ENCODE results near the gene MPZL2. TPM values are rescaled to one million over a fixed set of nuclear protein-coding genes. Genes with fewer than 3 reads are reported as not detected.
A peak's percentile ranks its signal among the peaks of the same experiment; 100 is the strongest.

Gene MPZL2
- total and polyA plus RNA-seq, 2 donors, result 44.2 to 62.8 TPM

DNA sequence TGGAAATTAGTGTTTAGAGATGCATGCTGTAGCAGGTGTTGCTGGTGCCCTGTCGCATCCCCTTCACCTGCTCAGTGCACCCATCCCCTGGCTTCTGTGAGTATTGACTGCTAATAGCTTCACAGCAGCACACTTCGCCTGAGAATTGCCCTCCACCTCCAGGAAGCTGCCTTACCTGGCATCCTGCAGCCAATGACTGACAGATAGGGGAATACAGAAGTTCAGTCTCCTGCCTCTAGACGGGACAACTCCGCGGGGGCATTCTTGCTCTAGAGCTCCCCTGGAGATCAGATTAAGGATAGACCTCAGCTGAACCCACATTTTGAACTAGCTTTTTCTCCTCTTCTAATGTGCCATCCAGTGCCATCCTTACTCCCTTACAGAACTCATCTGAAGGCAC, 31.1 kb upstream of the MPZL2 start:
- no peaks in the 10 kb centered on the region for H3K4me1 ChIP-seq (ENCODE audit: insufficient read depth)
- no peak overlapping the region for H3K4me3 ChIP-seq (ENCODE audit: low read depth, low read length)
- 46% methylated on average over 5 of the region's 5 CpGs for WGBS
- no peak for DNase-seq (ENCODE audit: extremely low spot score)
- H3K36me3 ChIP-seq (ENCODE audit: insufficient read depth), result no peaks in the 10 kb centered on the region
- H3K27ac ChIP-seq (ENCODE audit: low read depth), result no peak overlapping the region

DNA sequence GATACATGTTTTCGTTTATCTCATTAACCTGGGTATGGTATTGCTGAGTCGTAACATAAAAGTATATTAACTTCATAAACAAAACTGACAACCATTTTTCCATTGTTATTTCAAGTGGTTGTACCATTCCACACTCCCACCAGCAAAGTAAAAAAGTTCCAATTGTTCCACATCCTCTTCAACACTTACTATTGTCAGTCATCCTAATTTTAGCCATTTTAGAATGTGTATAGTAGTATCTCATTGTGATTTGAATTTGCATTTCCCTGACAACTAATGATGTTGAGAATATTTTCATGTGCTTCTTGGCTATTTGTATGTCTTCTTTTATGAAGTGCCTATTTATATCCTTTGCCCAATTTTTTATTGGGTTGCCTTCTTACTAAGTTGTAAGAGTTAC, 30.0 kb upstream of the MPZL2 start:
- H3K4me3 ChIP-seq (ENCODE audit: low read depth, low read length), result no peak overlapping the region
- no peaks in the 10 kb centered on the region for H3K36me3 ChIP-seq (ENCODE audit: insufficient read depth)
- DNase-seq (ENCODE audit: extremely low spot score), result no peak
- no peaks in the 10 kb centered on the region for H3K4me1 ChIP-seq (ENCODE audit: insufficient read depth)
- no peak overlapping the region for H3K27ac ChIP-seq (ENCODE audit: low read depth)
- WGBS, result 86% methylated on average over 2 of the region's 2 CpGs

DNA sequence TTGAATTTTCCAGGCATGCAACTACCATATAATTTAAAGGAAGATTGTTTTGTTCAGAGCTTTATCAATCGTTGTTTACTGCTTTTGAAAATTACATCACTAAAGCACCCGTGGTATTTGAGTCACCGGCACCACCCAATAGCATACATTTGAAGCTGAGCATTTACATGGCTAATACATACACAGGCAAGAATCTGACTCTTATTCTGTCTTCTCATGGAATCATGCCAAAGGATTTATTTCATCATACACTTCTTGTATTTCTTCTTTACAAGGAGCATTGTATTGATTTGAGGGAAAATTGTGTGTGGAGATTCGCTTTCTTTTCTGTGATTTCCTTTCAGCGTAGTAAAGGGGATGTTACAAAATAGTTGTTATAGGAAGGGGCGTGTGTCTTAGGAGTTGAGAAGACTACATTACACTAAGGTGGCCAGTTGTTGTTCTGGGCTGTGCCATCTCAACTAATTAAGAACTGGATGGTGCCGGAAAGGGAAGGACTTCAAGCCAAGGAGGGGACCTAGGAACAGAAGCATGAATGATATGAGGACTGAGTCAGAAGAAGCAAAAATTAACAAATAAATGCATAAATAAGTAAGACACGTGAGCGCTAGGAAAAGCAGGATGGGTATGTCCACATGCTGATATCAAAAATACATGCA, 27.5 kb upstream of the MPZL2 start:
- H3K36me3 ChIP-seq (ENCODE audit: insufficient read depth), result no peaks in the 10 kb centered on the region
- 73% methylated on average over 9 of the region's 9 CpGs for WGBS
- H3K4me3 ChIP-seq (ENCODE audit: low read depth, low read length), result no peak overlapping the region
- no peaks in the 10 kb centered on the region for H3K4me1 ChIP-seq (ENCODE audit: insufficient read depth)
- no peak overlapping the region for H3K27ac ChIP-seq (ENCODE audit: low read depth)
- no peak for DNase-seq (ENCODE audit: extremely low spot score)

DNA sequence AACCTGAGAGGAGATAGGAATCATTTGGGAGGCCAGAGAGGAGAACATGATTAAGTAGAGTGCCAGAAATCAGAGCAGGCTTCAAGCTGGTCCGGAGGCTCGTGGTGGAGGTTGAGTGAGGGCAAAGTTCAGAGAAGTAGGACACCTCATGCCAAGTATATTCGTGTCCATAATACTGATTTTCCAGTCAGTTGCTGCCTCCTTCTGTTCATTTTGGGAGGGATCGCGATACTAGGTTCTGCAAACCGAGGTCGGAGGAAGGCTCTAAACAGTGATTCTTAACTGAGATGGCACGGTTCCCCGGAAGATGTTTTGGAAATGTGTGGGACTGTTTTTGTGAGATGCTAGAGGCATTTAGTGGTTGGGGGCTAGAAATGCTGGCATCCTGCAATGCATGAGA, 26.8 kb upstream of the MPZL2 start:
- 26% methylated on average over 9 of the region's 9 CpGs for WGBS
- DNase-seq (ENCODE audit: extremely low spot score), result no peak

DNA sequence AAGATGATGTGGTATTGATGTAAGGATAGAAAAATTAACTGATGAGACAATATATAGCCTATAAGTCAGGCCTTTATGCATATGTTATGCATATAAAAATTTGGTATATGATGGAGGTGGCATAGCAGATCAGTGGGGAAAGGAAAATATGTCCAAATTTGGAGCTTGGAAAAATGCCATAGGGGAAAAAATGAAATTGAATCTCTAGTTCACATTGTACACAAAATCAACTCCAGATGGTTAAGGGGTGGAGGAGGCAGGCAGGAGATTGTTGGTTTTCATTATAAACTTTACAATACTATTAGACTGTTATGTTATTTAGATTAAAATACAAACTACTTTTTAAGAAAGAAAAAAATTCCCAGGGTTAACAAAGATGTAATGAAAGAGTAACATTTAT, 25.3 kb upstream of the MPZL2 start:
- no peak for DNase-seq (ENCODE audit: extremely low spot score)

More for the DNA sequence above, 26.8 kb upstream of the MPZL2 start:
- Histone ChIP-seq H3K27ac (ENCODE audit: low read depth) (no peak overlapping the region), H3K36me3 (ENCODE audit: insufficient read depth) (no peaks in the 10 kb centered on the region), H3K4me1 (ENCODE audit: insufficient read depth) (no peaks in the 10 kb centered on the region), H3K4me3 (ENCODE audit: low read depth, low read length) (no peak overlapping the region)

DNA sequence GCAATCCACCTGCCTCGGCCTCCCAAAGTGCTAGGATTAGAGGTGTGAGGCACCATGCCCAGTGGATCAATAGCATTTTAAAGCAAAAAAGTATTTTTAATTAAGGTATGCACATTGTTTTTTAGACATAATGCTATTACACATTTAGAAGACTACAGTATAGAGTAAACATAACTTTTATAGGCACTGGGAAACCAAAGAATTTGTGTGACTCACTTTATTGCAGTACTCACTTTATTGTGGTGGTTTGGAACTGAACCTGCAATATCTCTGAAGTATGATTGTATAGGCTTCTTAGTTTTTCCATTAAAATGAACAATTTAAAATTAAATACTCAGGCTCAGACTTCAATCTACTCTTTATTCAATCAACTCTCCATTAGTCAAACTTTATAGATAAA, 22.9 kb upstream of the MPZL2 start:
- no peaks in the 10 kb centered on the region for H3K4me1 ChIP-seq (ENCODE audit: insufficient read depth)
- no peaks in the 10 kb centered on the region for H3K36me3 ChIP-seq (ENCODE audit: insufficient read depth)
- WGBS, result 73% methylated on average over 1 of the region's 1 CpG
- no peak for DNase-seq (ENCODE audit: extremely low spot score)
- no peak overlapping the region for H3K27ac ChIP-seq (ENCODE audit: low read depth)
- H3K4me3 ChIP-seq (ENCODE audit: low read depth, low read length), result no peak overlapping the region

More for the DNA sequence above, 25.3 kb upstream of the MPZL2 start:
- H3K4me1 ChIP-seq (ENCODE audit: insufficient read depth), result no peaks in the 10 kb centered on the region
- H3K4me3 ChIP-seq (ENCODE audit: low read depth, low read length), result no peak overlapping the region
- no peaks in the 10 kb centered on the region for H3K36me3 ChIP-seq (ENCODE audit: insufficient read depth)
- H3K27ac ChIP-seq (ENCODE audit: low read depth), result no peak overlapping the region

DNA sequence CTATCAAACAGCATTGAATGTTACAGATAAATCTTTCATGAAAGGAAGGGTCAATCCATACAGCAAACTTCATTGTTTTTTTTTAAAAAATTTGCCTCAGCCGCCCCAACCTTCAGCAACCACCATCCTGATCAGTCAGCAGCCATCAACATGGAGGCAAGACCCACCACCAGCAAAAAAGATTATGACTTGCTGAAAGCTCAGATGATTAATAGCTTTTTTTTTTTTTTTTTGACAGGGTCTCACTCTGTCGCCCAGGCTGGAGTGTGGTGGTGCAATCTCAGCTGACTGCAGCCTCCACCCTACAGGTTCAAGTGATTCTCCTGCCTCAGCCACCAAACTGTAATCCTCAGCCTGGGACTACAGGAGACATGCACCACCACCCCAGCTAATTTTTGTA, 22.4 kb upstream of the MPZL2 start:
- H3K27ac ChIP-seq (ENCODE audit: low read depth), result no peak overlapping the region
- DNase-seq (ENCODE audit: extremely low spot score), result no peak
- no peaks in the 10 kb centered on the region for H3K36me3 ChIP-seq (ENCODE audit: insufficient read depth)
- WGBS, result 71% methylated on average over 2 of the region's 2 CpGs
- no peaks in the 10 kb centered on the region for H3K4me1 ChIP-seq (ENCODE audit: insufficient read depth)
- no peak overlapping the region for H3K4me3 ChIP-seq (ENCODE audit: low read depth, low read length)

DNA sequence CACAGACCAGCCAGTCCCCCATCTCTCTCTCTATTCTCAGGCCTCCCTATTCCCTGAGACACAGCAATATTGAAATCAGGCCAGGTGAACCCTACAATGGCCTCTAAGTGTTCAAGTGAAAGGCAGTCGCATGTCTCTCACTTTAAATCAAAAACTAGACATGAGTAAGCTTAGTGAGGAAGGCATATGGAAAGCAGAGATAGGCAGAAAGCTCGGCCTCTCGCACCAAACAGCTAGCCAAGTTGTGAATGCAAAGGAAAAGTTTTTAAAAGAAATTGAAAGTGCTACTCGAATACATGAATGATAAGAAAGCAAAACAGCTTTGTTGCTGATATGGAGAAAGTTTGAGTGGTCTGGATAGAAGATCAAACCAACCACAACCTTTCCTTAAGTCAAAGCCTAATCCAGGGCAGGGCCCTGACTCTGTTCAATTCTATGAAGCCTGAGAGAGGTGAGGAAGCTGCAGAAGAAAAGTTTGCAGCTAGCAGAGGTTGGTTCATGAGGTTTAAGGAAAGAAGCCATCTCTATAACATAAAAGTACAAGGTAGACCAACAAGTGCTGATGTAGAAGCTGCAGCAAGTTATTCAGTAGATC, 19.8 kb upstream of the MPZL2 start:
- DNase-seq (ENCODE audit: extremely low spot score), result no peak
- Histone ChIP-seq H3K4me1 (ENCODE audit: insufficient read depth) (no peaks in the 10 kb centered on the region), H3K36me3 (ENCODE audit: insufficient read depth) (no peaks in the 10 kb centered on the region), H3K27ac (ENCODE audit: low read depth) (no peak overlapping the region), H3K4me3 (ENCODE audit: low read depth, low read length) (no peak overlapping the region)
- 59% methylated on average over 4 of the region's 4 CpGs for WGBS

DNA sequence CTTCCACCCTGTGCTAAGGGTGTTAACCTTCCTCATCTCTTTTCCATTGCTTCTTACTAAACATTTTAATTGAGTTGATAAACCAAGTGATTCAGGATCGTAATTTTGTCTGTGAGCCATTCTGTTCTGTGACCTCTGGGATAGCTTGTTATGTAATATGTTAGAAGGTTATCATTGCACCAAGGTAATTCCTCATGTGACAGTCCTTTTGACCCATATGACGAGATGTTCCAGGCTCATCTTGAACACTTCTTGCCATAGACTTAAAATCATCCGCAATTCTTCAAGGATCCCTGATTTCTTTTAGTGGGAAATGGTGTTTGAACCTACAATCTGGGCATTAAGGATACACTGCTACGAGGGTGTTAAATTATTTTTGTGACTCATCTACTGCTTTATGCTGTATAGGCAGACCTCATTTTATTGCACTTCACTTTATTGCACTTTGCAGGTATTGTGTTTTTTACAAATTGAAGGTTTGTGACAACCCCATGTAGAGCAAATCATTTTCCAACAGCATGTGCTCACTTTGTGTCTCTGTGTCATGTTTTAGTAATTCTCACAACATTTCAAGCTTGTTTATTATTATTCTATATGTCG, 19.0 kb upstream of the MPZL2 start:
- no peaks in the 10 kb centered on the region for H3K4me1 ChIP-seq (ENCODE audit: insufficient read depth)
- DNase-seq (ENCODE audit: extremely low spot score), result no peak
- WGBS, result 64% methylated on average over 5 of the region's 5 CpGs

DNA sequence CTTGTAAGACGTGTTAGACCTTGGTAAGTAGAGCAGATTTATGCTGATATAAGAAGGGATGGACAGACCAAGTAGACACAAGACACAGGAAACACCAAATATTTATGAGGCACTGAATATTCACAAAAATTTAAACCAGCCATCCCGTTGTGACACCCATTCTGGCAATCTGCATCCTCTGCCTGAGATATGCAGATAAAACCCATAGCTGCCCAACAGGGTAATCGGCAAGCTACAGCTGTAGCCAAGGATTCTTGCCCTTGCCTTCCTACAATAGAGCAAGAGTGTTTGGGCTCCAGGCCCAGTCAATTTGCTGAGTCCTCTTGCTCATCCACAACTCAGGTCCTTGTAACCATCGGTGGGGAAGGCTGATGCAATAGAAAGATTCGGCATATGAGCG, 18.5 kb upstream of the MPZL2 start:
- Histone ChIP-seq H3K27ac (ENCODE audit: low read depth) (no peak overlapping the region), H3K36me3 (ENCODE audit: insufficient read depth) (no peaks in the 10 kb centered on the region), H3K4me1 (ENCODE audit: insufficient read depth) (no peaks in the 10 kb centered on the region), H3K4me3 (ENCODE audit: low read depth, low read length) (no peak overlapping the region)
- WGBS, result 84% methylated on average over 6 of the region's 6 CpGs
- DNase-seq (ENCODE audit: extremely low spot score), result no peak

More for the DNA sequence above, 19.0 kb upstream of the MPZL2 start:
- H3K36me3 ChIP-seq (ENCODE audit: insufficient read depth), result no peaks in the 10 kb centered on the region
- no peak overlapping the region for H3K4me3 ChIP-seq (ENCODE audit: low read depth, low read length)
- H3K27ac ChIP-seq (ENCODE audit: low read depth), result peak overlapping the region; percentile 12

DNA sequence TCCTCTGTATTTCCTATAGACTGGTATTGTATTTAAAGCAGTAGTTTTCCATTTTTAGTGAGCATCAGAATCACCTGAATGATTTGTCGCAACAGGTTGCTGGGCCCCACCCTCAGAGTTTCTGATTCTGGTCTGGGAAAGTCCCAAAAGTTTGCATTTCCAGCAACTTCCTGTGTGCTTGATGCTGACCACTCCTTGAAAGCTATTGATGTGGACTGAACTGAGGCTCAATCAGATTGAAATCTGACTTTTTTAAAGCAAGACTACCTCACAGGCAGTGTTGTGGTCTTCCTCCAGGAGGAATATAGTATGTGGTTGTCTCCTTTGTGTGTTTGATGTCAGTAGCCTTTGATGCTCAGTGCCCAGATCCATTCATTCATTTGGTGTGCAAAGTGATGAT, 17.2 kb upstream of the MPZL2 start:
- DNase-seq (ENCODE audit: extremely low spot score), result no peak
- H3K4me3 ChIP-seq (ENCODE audit: low read depth, low read length), result no peak overlapping the region
- H3K36me3 ChIP-seq (ENCODE audit: insufficient read depth), result no peaks in the 10 kb centered on the region
- H3K4me1 ChIP-seq (ENCODE audit: insufficient read depth), result no peaks in the 10 kb centered on the region
- 88% methylated on average over 1 of the region's 1 CpG for WGBS
- H3K27ac ChIP-seq (ENCODE audit: low read depth), result no peak overlapping the region

DNA sequence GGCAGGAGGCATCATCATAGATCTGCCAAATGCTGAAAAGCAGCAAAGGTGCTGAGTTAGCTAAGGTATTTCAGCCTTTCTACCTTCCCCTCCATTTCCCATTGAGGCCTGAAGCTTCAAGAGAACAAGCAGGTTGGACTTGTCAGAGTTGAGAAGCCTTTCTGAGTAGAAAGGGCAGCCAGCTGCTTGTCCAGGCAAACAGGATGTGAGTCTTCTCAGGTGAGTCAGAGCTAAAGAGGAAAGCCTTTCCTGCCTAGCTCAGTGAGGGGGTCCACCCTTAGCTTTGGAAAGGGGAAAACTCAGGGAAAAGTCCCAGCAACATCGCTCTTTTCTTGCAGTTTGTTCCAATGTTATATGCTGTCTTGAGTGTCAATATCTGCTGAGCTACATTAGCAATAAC, 13.2 kb upstream of the MPZL2 start:
- Histone ChIP-seq H3K27ac (ENCODE audit: low read depth) (peak overlapping the region; percentile 38), H3K4me3 (ENCODE audit: low read depth, low read length) (no peak overlapping the region), H3K4me1 (ENCODE audit: insufficient read depth) (no peaks in the 10 kb centered on the region), H3K36me3 (ENCODE audit: insufficient read depth) (no peaks in the 10 kb centered on the region)
- WGBS, result 82% methylated on average over 1 of the region's 1 CpG
- DNase-seq (ENCODE audit: extremely low spot score), result no peak

DNA sequence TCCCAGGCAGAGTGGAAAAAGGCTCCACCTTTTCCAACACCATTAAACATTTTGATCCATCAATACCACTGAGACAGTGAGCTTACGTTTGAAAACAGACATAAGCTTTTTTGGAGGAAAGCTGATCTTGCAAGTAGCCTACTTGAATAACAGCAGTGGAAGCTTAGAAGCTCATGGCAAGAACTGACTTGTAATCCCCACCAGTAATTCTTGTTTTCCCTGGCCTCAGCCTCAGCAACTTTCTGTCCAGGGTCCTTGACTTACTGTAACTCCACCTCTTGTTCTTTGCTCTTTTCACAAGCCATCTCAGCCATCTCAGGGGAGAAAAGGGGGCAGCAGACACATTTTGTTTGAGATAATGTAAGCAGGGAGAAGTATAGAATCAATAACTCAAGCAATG, 12.3 kb upstream of the MPZL2 start:
- DNase-seq (ENCODE audit: extremely low spot score), result no peak
- H3K4me3 ChIP-seq (ENCODE audit: low read depth, low read length), result no peak overlapping the region
- peak overlapping the region; percentile 59 for H3K27ac ChIP-seq (ENCODE audit: low read depth)
- H3K4me1 ChIP-seq (ENCODE audit: insufficient read depth), result no peaks in the 10 kb centered on the region
- no peaks in the 10 kb centered on the region for H3K36me3 ChIP-seq (ENCODE audit: insufficient read depth)
- 60% methylated on average over 1 of the region's 1 CpG for WGBS

DNA sequence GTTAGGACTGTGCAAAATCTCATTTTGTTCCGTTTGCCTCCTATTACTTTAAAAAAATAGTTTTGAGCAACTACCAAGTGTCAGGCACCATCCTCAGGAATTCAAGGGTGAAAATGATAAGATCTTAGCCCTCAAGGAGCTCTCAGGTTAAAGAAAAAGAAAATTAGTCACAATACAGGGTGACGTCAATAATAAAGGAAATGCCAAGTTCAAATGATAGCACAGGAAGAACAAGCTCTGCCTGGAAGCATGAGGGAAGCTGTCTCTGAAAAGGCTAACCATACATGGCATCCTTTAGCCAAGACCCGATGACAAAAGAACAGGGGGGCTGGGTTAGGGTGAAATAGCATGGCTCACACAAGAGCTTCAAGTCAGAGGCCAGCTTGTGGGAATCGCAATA, 11.1 kb upstream of the MPZL2 start:
- H3K4me3 ChIP-seq (ENCODE audit: low read depth, low read length), result no peak overlapping the region
- no peak for DNase-seq (ENCODE audit: extremely low spot score)
- H3K36me3 ChIP-seq (ENCODE audit: insufficient read depth), result no peaks in the 10 kb centered on the region
- H3K4me1 ChIP-seq (ENCODE audit: insufficient read depth), result no peaks in the 10 kb centered on the region
- no peak overlapping the region for H3K27ac ChIP-seq (ENCODE audit: low read depth)
- 67% methylated on average over 4 of the region's 4 CpGs for WGBS

All from urinary bladder (tissue), 4 donors.